EL (cell line): ENCODE data around the gene SULF2.

ENCODE experiments used
- DNase-seq: peaks from one replicate; pipeline ENCODE4 v3.0.0-alpha.2; 2016

The SULF2 gene

DNA sequence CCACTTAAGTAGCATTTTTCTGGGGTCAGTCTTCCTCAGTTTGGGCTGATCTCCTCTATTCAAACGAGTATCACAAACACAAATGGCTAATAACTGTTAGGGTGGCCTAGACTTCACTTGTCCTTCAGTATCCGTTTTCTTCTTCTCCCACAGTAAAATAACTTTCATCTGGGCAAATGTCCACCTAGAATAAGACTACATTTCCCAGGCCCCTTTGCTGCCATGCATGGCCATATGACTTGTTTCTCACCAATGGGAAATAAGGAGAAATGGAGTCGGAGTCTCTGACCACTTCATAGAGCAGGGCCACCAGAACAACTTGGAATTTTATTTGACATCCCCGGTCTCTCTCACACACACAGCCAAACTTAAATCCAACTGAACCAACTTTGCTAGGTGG is 51.4 kb downstream of the SULF2 start:
- DNase-seq = no peak

DNA sequence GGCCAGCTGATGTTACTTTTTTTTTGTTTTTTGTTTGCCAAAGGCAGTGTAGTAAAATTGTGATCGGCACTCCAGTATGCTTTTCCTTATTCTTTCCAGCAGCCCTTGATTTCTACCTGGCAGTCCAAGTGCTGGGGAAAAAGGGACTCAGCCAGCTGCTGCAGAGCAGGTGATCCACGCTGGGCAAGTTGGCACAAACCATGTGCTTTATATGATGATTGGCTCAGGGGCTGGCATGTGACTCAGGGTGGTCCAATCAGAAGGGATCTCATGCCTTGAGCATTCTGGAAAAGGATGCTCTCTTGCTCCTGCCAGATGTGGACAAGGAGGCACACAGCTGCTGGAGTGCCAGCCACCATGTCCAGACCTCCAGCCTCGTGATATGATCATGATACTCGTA is 54.5 kb downstream of the SULF2 start:
- DNase-seq = no peak

DNA sequence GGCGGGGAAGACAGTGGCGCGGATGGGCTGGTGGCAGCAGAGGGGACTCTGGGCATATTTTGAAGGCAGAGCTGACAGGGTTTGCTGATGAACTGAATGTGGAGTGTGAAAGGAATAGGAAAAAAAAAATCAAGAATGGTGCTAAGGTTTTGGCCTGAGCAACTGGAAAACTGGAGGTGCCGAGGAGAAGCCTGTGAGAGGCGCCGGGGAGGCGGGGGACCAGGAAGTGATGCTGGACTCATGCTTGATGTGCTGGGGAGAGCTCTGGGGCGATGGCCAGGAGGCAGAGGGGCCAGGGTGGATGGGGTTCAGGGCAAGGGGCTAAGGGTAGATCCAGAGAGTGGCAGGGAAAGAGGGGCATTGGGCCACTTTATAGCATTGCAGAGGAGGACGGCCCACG is 55.8 kb downstream of the SULF2 start:
- DNase-seq = no peak

DNA sequence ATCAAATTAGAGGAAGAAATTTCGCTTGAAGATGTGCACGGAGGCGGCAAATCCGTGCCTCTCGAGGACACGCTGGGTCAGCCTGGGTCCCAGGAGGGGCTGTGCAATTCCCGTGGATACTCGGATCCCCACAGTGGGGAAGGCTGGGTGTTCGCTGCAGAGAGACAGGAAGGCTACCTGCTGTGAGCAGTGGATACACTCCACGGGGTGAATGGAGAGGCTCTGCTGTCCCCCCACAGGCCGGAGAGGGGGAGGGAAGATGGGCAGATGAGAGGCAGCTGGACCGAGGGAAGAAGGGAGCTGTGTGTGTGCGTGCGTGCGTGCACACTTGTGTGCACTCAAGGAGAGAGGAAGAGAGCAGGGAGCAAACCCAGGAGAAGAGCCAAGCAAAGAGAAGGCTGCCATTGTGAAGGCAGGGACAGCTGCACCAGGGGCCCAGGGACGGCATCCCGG is 57.3 kb downstream of the SULF2 start:
- DNase-seq = no peak

DNA sequence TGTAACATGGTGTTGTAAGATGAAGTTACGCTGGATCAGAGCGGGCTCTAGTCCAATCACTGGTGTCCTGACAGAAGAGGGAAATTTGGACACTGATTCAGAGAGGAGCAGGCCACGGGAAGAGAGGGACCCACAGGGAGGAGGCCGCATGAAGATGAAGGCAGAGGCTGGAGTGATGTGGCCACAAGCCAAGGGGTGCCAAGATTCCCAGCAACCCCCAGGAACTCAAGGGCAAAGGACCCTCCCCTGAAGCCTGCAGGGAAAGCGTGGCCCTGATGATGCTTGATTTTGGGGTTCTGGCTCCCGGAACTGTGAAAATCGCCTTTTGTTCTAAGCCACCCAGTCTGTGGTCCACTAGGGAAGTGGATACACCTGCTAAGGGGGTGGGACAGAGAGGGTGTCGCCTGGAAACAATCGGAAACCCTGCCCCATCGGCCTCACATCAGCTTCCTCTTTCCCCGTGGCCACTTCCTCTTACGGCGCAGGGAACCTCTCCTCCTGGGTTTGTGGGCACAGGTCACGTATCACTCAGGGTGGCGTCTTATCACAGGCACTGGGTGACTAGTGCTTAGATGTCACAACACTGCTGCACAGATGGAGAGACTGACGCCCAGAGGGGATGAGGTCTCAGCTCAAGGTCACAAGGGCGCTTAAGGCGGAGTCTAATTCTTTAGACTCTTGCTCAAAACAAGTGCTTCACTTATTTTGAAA is 58.0 kb downstream of the SULF2 start:
- no peak for DNase-seq

DNA sequence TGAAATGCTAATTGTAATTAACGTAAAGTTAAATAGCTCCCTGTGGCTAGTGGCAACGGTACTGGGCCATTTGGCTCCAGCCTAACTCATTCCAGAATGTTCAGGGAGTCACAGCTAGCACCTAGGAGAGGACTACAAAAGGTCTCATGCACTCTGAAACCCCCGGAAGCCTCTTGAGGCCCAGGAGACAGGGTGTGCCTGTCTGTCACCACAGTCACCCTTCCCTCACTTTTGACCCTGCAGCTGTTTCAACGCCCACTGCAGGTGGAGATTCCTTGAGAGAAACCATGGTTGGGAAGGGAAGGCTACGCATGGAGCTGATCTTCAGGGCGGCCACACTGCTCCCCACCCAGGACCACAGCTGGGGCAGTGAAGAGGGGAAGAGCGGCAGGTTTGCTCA is 58.6 kb downstream of the SULF2 start:
- no peak for DNase-seq

DNA sequence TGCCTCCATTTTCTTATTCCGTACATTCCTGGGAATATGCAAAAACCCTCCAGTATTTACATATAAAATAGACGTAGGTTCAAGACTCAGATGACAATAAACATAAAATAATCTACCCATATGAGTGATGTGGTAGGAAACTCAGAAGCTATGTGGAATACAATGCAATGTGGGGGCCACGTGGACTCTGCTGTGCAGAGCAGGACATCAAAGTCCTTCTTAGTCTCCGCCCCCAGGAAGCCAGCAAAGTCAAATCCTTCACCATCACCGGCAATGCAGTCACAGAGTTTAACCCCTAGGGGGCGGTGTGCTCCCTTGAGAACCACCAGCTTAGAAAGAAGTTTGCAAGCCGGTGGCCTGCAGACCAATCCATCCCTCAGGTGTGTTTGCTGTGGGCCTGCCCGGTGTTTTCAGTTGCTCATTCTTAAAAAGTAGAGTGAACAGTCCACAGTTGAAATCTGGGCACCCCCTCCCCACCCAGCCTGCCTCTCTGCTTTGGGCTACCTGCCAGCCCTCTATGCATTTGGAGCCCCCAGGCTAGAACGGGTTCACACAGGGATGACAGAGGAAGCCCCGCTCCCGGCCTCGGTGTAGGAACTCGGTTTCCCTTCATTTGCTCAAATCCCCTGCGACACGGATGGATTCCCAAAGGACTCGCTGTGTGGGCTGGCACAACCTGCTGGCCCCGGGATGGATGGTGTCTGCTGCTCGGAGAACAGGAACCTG is 59.9 kb downstream of the SULF2 start:
- DNase-seq = peak; percentile 75

DNA sequence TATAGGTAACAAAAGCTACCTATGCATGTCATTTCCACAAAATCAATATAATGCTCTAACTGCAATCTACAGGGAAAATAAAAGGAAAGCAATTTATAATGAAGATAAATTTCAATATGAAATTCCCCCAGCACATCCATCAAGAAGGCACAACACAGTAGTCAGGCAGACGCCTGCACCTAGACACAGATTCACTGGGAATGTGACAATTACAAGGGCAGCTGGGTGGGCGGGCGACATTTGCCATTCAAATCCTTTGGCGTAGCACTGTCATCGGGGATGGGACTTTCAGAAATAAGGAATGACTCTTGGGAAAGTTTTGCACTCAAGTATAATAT is 60.4 kb downstream of the SULF2 start:
- DNase-seq = no peak

DNA sequence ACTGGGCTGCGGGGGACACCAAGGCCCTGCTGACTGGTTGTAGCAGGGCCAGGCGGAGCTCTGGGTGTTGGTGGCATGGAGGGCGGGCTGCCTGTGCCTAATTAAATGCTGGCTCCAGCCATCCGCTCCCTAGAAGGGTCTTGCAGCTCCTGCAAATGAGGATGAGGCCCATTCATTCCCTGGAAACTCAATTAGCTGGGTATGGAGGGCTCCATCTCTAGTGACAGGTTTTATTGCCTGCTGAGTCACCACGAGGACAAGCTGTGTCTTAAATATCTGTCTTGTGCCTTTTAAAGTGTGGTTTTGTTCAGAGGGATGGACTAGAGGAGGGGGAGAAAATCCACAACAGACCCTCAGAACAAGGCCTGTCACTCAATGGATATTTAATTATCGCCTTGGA is 60.9 kb downstream of the SULF2 start:
- no peak for DNase-seq

DNA sequence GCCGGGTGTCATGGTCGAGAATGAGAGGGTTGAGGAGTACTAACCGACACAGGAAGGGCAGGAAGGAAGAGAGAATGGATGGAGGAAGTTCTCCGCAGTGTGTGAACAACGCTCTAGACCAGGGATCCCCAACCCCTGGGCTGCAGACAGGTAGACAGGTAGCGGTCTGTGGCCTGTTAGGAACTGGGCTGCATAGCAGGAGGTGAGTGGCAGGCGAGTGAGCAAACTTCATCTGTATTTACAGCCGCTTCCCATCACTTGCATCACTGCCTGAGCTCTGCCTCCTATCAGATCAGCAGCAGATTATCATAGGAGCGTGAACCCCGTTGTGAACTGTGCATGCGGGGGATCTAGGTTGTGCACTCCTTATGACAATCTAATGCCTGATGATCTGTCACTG is 62.0 kb downstream of the SULF2 start:
- DNase-seq = no peak

DNA sequence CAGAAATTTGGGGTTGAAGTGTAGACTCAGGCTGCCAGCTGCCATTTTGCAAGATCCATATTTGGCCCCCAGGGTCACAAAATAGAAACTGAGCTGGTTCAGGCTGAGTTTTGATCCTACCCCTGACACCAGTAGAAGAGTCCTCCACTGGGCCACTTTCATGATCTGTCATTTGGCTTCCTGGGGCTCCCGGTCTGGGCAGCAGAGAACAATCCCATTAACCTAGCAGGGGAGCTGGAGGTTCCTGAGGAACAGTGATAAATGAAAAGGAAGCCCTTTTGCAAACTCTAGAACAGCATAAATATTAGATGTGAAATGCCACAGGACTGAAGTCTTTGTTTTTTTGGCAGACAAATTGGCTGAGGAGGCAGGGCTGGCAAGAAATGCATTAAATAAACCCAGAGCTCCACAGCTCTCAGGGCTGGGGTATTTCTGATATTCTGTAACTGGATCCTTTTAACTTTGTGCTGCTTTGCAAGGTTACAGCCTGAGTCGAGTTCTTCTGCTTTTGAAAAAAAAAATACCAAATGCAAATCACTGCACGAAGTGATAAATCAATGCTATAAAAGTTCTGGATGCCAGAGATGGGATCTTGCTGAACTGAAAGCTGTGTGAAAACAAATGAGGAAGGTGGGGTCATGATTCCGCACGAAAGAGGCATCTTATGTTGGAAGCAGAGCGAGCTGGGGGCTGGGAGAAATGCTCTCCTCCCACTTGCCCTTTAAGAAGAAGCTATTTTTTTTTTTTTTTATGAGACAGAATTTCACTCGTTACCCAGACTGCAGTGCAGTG is 64.4 kb downstream of the SULF2 start:
- no peak for DNase-seq

DNA sequence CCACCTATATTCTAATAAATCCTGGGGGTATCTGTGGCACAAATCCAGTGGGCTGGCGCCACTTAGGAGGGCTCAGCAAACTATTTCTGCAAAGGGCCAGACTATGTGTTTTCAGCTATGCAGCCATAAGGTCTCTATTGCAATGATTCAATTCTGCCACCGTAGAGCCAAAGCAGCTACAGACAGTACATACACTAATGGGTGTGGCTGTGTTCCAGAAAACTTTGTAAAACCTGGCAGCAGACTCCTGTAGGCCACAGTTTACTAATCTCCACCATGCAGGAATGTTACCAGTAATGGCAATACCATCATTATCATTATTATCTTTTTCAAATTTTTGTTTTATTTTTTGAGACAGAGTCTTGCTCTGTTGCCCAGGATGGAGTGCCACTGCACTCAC is 65.7 kb downstream of the SULF2 start:
- DNase-seq = no peak

DNA sequence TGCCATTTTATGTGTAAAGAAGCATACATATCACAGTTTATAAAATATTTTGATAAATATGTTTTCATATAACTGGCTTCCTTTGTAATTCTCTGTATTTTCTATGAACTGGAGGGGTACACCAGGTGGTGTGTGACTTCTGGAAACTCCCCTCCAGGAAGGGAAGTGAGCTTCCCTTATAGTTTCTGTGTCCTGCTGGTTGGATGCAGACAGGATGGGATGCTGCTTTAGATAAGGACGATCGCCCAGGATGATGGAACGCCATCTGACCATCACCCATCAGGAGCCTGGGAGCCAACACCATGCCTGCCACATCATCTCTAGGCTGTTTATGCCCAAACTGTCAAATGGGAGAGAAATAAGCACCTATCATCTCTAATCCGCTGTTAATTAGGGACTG is 66.1 kb downstream of the SULF2 start:
- DNase-seq = no peak

DNA sequence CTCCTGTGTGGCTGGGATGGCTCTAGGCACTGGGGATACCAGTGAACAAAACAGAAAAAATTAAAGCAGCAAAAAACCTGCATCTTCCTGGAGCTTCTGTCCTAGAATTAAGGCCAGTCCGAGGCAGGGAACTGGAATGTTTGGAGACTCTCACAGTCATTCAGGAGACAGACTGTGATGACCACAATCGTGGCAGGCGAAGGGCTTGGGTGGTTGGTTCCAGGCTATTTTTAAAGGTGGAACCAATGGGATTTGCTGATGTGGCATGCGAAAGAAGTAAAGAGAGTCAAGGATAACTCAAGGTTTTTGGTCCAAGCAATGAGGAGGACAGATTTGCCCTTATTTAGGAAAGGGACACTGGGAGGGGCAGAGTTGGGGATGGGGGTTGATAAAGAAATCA is 66.9 kb downstream of the SULF2 start:
- DNase-seq = no peak

DNA sequence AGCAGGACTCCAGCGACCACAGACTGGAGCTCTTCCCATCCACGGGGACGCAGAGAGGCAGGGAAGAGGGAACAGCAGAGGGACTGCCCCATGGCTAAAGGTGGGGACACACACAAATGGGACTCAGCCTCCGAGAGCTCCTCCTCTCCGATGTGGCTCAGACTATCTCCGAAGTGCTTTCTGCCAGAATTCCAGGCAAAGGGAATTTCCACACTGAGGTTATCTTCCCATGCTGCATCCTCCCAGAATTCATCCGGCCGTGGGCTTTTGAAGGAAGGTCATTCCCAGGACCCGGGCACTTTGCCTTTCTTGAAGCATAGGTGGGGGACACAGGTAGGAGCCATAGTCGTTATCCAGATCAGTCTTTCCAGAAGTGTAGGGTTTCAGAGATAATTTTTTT is 67.9 kb downstream of the SULF2 start:
- no peak for DNase-seq

DNA sequence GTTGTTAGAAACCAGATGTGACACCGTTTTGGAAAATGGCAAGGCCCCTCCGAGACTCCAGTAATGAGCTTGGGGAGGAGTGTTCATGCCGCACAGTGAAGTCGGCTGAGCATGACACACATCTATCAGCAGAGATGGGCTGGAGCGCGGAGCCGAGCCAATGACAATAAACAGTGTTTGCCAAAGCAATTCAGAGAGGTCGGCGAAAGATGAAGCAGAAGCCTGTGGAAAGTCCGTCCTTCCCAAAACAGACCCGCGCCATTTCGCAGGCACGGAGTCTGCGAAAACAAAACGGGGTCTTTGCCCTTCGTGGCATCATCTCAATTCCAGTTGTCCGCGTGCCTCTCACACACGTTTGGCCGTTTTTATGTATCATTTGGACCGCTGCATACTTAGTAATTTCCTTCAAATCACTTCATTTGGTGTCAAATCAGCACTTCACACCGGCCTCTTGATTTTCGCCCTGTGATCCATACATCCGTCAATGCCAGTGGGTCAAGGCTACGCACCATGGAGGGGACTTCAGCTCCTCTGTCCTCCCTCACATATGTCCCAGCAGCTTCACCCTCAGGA is 71.3 kb downstream of the SULF2 start:
- DNase-seq = peak; percentile 19

DNA sequence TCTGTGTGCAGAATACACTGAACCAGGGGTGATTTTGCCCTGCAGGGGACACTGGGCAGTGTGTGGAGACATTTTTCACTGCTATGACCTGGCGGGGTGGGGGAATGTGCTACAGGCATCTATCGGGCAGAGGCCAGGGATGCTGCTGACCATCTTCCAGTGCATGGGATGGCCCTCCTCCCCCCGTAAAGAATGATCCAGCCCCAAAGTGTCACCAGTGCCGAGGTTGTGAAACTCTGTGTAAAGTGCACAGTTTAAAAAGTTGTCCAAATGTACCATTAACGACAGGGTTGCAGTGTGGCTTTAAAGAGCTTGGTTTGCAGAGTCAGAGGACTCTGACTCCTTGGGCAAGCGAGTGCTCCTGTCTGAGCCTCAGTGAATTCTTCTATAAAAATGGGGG is 72.1 kb downstream of the SULF2 start:
- no peak for DNase-seq

DNA sequence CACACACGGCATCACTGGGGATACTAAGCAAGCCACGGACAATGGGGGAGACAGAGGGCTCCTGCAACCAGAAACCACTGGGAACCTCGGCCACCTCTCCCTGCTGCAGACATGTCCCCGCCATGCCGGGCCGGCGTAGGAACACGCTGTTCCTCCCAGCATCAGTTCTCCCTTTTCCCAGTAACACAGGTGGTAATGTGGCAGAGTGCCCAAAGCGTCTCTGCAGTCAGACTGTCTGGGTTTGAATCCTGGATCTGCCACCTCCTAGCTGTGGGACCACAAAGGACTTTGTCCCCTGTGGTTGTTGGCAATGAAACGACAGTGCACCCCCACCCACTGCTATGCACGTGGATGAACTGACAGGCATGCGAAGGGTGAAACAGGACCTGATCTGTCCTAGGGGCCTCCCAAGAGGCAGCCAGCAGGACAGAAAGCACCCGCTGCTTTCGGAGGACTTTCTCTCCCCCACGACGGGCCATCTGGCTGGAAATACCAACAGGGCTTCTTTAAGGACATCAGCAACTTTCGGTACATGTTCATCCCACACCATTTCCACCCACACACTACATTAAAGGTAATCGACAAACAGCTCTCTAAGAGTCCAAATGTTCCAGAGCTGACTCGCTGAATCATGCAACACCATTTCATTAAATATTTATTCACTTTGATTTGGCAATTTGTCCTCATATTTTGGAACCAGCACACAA is 74.1 kb downstream of the SULF2 start:
- no peak for DNase-seq

DNA sequence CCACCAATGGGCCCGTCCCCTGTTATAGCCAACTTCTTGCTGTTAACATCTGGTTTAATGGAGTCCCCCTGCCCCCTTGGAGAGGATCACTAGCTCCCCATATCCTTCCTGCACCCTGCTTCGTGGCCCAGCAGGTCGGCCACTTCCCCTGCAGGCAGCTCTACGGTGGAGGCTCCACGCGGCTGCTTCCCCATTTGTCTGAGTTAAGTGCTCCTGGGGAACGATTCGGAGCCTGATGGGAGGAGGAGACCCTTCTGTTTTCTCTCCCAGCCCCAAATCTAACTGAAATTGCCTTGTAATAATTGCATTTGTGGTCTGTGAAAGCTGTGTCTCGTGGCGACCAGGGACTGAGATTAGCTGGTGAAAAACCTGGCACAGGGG is 74.6 kb downstream of the SULF2 start:
- no peak for DNase-seq

DNA sequence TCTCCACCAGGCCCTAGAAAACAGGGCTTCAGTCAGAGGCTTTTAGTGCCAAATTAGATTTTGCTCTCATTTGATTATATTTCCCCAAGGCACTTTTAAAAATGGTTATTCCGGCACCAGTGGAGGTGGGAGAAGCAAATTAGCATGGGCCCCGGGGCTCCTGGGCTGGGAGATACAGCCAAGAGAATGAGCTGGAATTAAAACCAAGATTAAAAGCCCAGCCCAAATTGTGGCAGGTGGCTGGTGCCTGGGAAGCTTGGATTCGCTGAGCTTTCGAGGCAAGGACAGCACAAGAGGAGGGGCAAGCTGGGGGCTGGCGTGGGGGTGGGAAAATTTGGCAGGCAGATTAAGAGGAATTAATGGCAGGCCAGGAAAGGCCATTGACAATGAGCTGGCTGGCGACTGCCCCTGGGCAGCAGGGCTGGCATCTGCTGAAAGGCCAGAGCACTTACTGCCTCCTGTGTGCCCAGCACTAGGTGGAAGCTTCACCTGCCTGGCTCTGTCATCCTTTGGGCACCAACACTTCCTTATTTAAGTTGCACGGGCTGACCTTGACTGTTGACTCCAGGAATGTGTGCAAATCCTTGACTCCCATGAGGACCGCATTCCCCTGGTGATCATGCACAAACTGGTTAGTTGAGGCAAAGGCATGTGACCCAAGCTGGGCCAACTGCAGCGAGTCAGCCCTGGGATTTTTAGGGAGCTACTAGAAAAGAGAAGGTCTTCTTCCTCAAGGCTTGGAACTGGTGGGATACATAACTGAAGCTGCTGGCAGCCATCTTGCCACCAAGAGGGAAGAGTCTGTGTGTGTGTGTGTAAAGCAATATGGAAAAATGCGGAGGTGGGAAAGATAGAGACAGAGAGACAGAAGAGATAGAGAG is 76.1 kb downstream of the SULF2 start:
- no peak for DNase-seq

DNA sequence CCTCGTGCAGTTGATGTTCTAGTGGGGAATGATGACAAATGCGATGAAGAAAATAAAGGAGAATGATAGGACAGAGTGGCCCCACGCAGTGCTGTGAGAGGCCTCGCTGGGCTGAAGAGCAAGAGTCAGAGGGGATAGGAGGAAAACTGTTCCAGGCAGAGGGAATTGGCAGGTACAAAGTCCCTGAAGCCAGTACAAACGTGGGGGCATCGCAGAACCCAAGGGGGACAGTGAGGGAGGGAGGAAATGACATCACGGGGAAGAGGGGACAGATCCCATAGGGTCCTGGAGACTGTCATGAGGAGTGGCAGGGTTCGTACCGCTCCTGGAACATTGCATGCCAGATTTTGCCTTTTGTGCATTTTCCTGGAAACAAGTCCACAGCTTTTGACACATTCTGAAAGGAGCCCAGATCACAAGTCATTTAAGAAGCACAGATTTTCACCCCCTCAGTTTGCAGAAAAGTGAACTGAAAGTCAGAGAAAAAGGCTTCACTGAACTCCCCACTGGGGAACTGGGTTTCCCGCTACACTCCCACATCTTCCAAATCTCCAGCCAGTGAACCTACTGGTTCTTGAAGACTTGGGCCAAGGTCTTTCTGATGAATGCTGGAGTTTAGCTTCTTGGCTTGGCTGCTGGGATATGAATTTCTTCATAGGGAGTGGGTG is 77.0 kb downstream of the SULF2 start:
- no peak for DNase-seq

DNA sequence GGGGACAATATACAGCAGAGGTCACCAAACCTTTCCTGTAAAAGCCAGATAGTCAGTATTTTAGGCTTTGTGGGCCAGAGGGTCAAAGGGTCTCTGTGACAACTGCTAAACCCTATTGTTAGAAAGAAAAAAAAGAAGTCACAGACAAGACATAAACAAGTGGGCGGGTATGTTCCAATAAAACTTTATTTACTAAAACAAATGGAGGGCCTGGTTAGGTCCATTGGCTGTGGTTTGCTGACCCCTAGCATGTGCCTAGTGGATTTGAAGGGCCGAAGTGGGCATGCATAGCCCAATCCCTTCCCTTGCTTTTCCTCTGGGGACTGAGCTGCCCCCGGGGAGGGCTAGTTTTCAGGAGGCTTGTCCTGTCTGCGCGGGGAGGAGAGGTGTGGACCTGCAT is 78.9 kb downstream of the SULF2 start:
- DNase-seq = no peak
